ENCODE data around the gene DUSP23.

Gene DUSP23

DNA sequence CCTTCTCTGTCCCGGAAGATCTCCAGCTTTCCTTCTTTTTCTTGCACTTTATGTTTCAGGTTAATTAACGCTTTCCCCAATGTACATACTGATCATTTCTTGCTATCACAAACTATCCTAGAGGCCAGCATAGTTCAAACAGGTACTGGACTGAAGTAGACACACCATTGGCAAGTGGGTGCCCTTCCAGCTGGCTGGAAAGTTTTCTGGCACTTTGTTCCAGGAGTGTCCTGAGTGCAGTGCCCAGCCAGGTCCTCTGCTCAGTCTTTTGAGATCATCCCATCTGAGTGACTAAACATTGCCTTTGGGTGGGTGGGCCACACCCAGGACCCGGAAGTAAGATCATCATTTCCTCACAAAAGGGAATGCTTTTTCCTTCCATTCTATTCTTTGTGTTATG lies 15.0 kb upstream of the DUSP23 start:
- Histone ChIP-seq H3K4me3 (no peak overlapping the region), H3K27ac (no peak overlapping the region)
- TF ChIP-seq, protein P1, sequence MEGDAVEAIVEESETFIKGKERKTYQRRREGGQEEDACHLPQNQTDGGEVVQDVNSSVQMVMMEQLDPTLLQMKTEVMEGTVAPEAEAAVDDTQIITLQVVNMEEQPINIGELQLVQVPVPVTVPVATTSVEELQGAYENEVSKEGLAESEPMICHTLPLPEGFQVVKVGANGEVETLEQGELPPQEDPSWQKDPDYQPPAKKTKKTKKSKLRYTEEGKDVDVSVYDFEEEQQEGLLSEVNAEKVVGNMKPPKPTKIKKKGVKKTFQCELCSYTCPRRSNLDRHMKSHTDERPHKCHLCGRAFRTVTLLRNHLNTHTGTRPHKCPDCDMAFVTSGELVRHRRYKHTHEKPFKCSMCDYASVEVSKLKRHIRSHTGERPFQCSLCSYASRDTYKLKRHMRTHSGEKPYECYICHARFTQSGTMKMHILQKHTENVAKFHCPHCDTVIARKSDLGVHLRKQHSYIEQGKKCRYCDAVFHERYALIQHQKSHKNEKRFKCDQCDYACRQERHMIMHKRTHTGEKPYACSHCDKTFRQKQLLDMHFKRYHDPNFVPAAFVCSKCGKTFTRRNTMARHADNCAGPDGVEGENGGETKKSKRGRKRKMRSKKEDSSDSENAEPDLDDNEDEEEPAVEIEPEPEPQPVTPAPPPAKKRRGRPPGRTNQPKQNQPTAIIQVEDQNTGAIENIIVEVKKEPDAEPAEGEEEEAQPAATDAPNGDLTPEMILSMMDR (IDR thresholded peaks at IDR 0.05) = no peak
- DNase-seq (ENCODE audit: low spot score) = no peak

- H3K4me3 ChIP-seq = no peak overlapping the region
- no peak overlapping the region for H3K27ac ChIP-seq
- TF ChIP-seq, protein P1 (IDR thresholded peaks at IDR 0.05) = no peak
- no peak for DNase-seq (ENCODE audit: low spot score)
Measured at GRCh38 chr1:159771127-159771895, 9.5 kb upstream of the DUSP23 start.

- no peak for DNase-seq (ENCODE audit: low spot score)
- peak overlapping the region in 1 of 2 donors; percentile 17 for H3K27ac ChIP-seq
- no peak overlapping the region for H3K4me3 ChIP-seq
- TF ChIP-seq, protein P1 (IDR thresholded peaks at IDR 0.05) = no peak
Measured at GRCh38 chr1:159774465-159774864, 6.3 kb upstream of the DUSP23 start.

- Histone ChIP-seq H3K4me3 (no peak overlapping the region), H3K27ac (no peak overlapping the region)
- TF ChIP-seq, protein P1 (IDR thresholded peaks at IDR 0.05) = no peak
- no peak for DNase-seq (ENCODE audit: low spot score)
Measured at GRCh38 chr1:159775716-159776115, 5.0 kb upstream of the DUSP23 start.

DNA sequence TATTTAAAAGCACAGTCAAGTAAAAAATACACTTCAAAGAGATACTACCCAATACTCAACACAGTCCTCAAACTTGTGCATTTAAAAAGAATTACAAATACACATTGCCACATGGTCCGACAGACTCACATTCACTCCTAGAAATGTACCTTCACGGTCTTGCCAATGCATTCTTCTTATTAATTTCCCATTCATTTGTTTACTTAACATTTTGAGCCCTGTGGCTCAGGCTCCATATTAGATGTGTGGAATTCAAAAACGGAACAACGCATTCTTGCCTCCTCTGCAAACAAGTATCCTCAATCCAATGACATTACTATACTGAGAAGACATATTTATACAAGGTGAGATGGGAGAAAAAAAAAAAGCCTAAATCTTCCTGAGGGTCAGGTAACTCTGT lies 2.5 kb upstream of the DUSP23 start:
- TF ChIP-seq, protein P1 (IDR thresholded peaks at IDR 0.05) = no peak
- DNase-seq (ENCODE audit: low spot score) = no peak
- Histone ChIP-seq H3K4me3 (no peak overlapping the region), H3K27ac (no peak overlapping the region)

DNA sequence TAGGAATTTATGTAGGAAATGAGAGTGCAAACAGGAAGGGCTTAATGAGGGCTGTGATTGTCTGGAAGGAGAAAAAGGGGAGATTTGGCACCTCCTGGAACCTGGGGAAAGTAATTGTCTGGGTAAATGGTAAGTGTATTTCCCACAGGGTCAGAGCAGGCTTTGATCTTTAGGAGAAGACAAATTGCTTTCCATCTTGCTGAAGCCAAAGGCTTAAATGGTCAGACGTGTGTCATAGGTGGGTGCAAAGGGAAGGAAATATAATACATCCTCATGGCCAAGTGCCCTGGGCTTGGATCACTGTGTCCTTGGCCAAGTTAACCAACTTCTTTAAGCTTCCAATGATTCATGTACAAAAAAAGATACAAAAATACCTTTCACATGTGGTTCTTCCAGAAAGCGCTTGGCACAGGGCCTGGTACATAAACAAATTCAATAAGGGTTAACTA lies 1.3 kb upstream of the DUSP23 start:
- TF ChIP-seq, protein P1 (IDR thresholded peaks at IDR 0.05) = no peak
- Histone ChIP-seq H3K27ac (peak overlapping the region in 1 of 2 donors; percentile 12), H3K4me3 (no peak overlapping the region)
- no peak for DNase-seq (ENCODE audit: low spot score)

- no peak for DNase-seq (ENCODE audit: low spot score)
- Histone ChIP-seq H3K4me3 (peak overlapping the region; percentile 87), H3K27ac (peak overlapping the region in 1 of 2 donors; percentile 86)
- TF ChIP-seq, protein P1 (IDR thresholded peaks at IDR 0.05) = no peak
Measured at GRCh38 chr1:159781992-159782391, 1.2 kb downstream of the DUSP23 start.

All from coronary artery (tissue), 2 donors.